Thyroid gland (tissue), 4 donors: ENCODE measurements around the gene SERPINI2. TPM values are rescaled to one million over a fixed set of nuclear protein-coding genes. Genes with fewer than 3 reads are reported as not detected.

Experiments
- DNase-seq, 2 donors: peaks; one replicate each; pipeline ENCODE4 v3.0.0-alpha.2; 2019
- H3K27ac ChIP-seq, 3 donors: fragments of 200-600 bp; sonication (generic); 1 replicate in 2 of 3; 2 replicates in 1 of 3; pipeline ENCODE4 v1.5.1; 2016 to 2019; ENCODE audit warnings: mild to moderate bottlenecking in 1 of 3, moderate library complexity in 1 of 3
- H3K27me3 ChIP-seq: fragments of 200-600 bp; sonication (generic); one replicate; pipeline ENCODE4 v1.5.1; 2019
- H3K36me3 ChIP-seq, 2 donors: fragments of 200-600 bp; sonication (generic); one replicate each; pipeline ENCODE4 v1.5.1; 2016 to 2019
- H3K4me1 ChIP-seq, 2 donors: fragments of 200-600 bp; sonication (generic); one replicate each; pipeline ENCODE4 v1.5.1; 2017 to 2019
- H3K4me3 ChIP-seq, 3 donors: fragments of 200-600 bp; sonication (generic); replicated peaks in 1 of 3; 1 replicate in 2 of 3; 2 replicates in 1 of 3; pipeline ENCODE4 v1.5.1; 2016; ENCODE audit warnings: mild to moderate bottlenecking in 1 of 3
- H3K9me3 ChIP-seq: fragments of 200-600 bp; sonication (generic); one replicate; pipeline ENCODE4 v1.5.1; 2017
- CTCF ChIP-seq, 6 experiments: fragments of 200-600 bp in 3 of 6; fragments of 450-650 bp in 3 of 6; sonication (generic) in 3 of 6; IDR thresholded peaks; one replicate each; pipeline ENCODE4 v1.5.1; 2016 to 2019; ENCODE audit warnings: antibody characterized with exemption in 6 of 6, mild to moderate bottlenecking in 2 of 6, inconsistent platforms in 1 of 6, moderate library complexity in 1 of 6
- POLR2A ChIP-seq, 2 donors: fragments of 450-650 bp; IDR thresholded peaks; one replicate each; pipeline ENCODE4 v1.6.1; 2017; ENCODE audit warnings: antibody characterized with exemption in 2 of 2, mild to moderate bottlenecking in 2 of 2, moderate library complexity in 1 of 2
- WGBS, 2 donors: methylation state at CpG; one replicate each; pipeline ENCODE4 v1.1.5; 2017; 5-methylcytosine and 5-hydroxymethylcytosine counted together
- intact Hi-C: fragments of 100-400 bp; cut with DNase I; formaldehyde crosslinking; loops from one replicate; pipeline ENCODE4 v1.15.1; 2023
- total RNA-seq, 4 donors: library from RNA; depleted of rRNA; stranded (reverse); fragments of >200 nt; gene quantifications; one replicate each; pipeline ENCODE4 v1.2.3, GENCODE V29; 2016

The SERPINI2 gene
- total RNA-seq, 4 donors from 2014 or later: not detected

GRCh38 chr3:167497903-167498302 lies 24.1 kb upstream of the SERPINI2 start:
- Histone ChIP-seq H3K4me3 (no peak overlapping the region), H3K4me1 (no peaks in the 10 kb centered on the region), H3K36me3 (no peaks in the 10 kb centered on the region), H3K27ac (no peak overlapping the region), H3K9me3 (no peaks in the 10 kb centered on the region), H3K27me3 (no peaks in the 10 kb centered on the region)
- no peak for DNase-seq
- WGBS, 2 donors: 93 to 94% methylated on average over 7 of the region's 7 CpGs
- intact Hi-C loops: no loop called here
- no peak for TF ChIP-seq POLR2A (IDR thresholded peaks at IDR 0.05)

DNA sequence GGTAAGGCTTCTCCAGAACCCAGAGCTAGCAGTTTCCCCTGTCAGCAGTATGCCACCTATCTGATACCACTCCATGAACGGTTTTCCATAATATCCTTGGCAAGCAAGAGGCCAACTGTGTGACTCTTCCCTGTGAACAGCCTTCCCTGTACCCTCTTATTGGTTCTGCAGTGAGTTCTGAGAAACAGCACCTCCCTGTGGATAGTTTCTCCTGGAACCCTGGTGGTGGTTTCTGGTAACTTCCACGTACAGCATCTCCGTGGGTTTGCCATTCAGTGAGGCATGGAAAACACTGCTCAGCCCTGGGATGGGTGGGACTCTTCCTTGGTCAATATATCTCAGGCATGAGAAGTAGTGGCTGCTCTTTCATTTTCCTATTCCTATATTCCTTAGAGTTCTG lies 19.4 kb upstream of the SERPINI2 start:
- Histone ChIP-seq H3K4me1 (no peaks in the 10 kb centered on the region), H3K27me3 (no peaks in the 10 kb centered on the region), H3K9me3 (no peaks in the 10 kb centered on the region), H3K27ac (no peak overlapping the region), H3K4me3 (no peak overlapping the region), H3K36me3 (no peaks in the 10 kb centered on the region)
- no peak for DNase-seq
- TF ChIP-seq POLR2A (IDR thresholded peaks at IDR 0.05): no peak
- no peak for TF ChIP-seq CTCF (IDR thresholded peaks at IDR 0.05)
- WGBS, 2 donors: 49 to 63% methylated on average over 3 of the region's 3 CpGs
- intact Hi-C loops: no loop called here

GRCh38 chr3:167491621-167492020 lies 17.8 kb upstream of the SERPINI2 start:
- Histone ChIP-seq H3K27me3 (no peaks in the 10 kb centered on the region), H3K4me1 (no peaks in the 10 kb centered on the region), H3K9me3 (no peaks in the 10 kb centered on the region), H3K36me3 (no peaks in the 10 kb centered on the region), H3K27ac (no peak overlapping the region), H3K4me3 (no peak overlapping the region)
- DNase-seq: no peak
- intact Hi-C loops: no loop called here
- no peak for TF ChIP-seq CTCF (IDR thresholded peaks at IDR 0.05)
- TF ChIP-seq POLR2A (IDR thresholded peaks at IDR 0.05): no peak

DNA sequence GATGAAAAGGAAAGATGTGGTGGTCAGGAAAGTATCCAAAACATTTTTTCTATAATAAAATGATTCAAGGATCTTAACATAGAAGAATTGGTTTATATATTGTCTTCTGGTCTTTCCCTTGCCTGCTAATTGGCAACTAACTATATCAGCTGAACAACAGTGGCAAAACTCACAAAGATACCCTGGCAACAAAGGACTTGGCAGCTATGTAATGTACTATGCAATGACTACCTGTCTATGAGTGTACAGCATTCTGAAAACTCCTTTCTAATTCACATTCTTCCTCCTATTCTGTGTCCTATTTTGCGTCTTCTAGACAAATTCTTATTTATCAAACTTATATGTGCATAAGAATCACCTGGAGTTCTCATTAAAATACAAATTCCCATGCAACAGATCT lies 15.7 kb upstream of the SERPINI2 start:
- intact Hi-C loops: no loop called here
- Histone ChIP-seq H3K27ac (no peak overlapping the region), H3K4me3 (no peak overlapping the region), H3K9me3 (no peaks in the 10 kb centered on the region), H3K27me3 (no peaks in the 10 kb centered on the region), H3K36me3 (no peaks in the 10 kb centered on the region), H3K4me1 (no peaks in the 10 kb centered on the region)
- no peak for TF ChIP-seq POLR2A (IDR thresholded peaks at IDR 0.05)
- no peak for TF ChIP-seq CTCF (IDR thresholded peaks at IDR 0.05)
- 83 to 87% methylated on average over 1 of the region's 1 CpG for WGBS, 2 donors
- no peak for DNase-seq

DNA sequence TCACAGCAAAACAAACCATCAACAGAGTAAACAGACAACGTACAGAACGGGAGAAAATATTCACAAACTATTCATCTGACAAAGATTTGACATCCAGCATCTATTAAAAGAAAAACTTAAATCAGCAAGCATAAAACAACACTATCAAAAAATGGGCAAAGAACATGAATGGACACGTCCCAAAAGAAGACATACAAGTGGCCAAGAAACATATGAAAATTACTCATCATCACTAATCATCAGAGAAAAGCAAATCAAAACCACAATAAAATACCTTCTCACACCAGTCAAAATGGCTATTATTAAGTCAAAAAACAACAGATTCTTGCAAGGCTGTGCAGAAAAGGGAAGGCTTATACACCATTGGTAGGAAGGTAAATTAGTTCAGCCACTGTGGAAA lies 13.7 kb upstream of the SERPINI2 start:
- no peak for DNase-seq
- H3K27me3 ChIP-seq: no peaks in the 10 kb centered on the region
- 58 to 69% methylated on average over 3 of the region's 3 CpGs for WGBS, 2 donors
- H3K4me3 ChIP-seq: no peak overlapping the region
- no peaks in the 10 kb centered on the region for H3K36me3 ChIP-seq
- H3K4me1 ChIP-seq: no peaks in the 10 kb centered on the region
- intact Hi-C loops: no loop called here
- TF ChIP-seq CTCF (IDR thresholded peaks at IDR 0.05): no peak
- no peak for TF ChIP-seq POLR2A (IDR thresholded peaks at IDR 0.05)
- H3K9me3 ChIP-seq: no peaks in the 10 kb centered on the region
- no peak overlapping the region for H3K27ac ChIP-seq

DNA sequence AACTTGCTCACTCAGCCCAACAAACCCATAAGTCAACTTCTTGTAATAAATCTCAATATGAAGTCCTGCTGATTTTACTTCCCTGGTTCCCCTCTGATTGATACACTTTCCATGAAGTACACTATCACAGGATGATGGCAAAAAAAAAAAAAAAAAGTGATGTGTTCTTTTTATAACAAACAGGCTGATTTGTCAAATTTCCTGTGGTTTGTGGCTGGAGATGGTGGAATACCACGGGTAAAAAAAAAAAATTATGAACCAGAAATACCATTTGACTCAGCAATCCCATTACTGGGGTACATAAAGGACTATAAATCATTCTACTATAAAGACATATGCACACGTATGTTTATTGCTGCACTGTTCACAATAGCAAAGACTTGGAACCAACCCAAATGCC lies 10.7 kb upstream of the SERPINI2 start:
- no peaks in the 10 kb centered on the region for H3K36me3 ChIP-seq
- no peaks in the 10 kb centered on the region for H3K9me3 ChIP-seq
- no peak for DNase-seq
- H3K4me3 ChIP-seq: no peak overlapping the region
- H3K27me3 ChIP-seq: no peaks in the 10 kb centered on the region
- H3K27ac ChIP-seq: no peak overlapping the region
- H3K4me1 ChIP-seq: no peaks in the 10 kb centered on the region
- intact Hi-C loops: no loop called here
- TF ChIP-seq CTCF (IDR thresholded peaks at IDR 0.05): no peak
- no peak for TF ChIP-seq POLR2A (IDR thresholded peaks at IDR 0.05)
- 73 to 77% methylated on average over 2 of the region's 2 CpGs for WGBS, 2 donors
